D721Med (cell line): ENCODE results near the gene KCNK15.
"Not testable (repeated sequence)": the region's sequence is repeated elsewhere in the genome, so short reads cannot be mapped to it uniquely, and the experiment has no call there.

Experiments used
- DNase-seq: peaks from one replicate; pipeline ENCODE4 v3.0.0; 2011; ENCODE audit warnings: low spot score; ENCODE audit not compliant: insufficient read length
- FAIRE-seq: peaks from 2 replicates; lab custom pipeline; 2011; peaks lifted over from hg19 to GRCh38; lab: Jason Lieb, UNC
- CTCF ChIP-seq: IDR thresholded peaks from 2 replicates; pipeline ENCODE4 v1.5.1; 2012; ENCODE audit warnings: mild to moderate bottlenecking, control low read depth; ENCODE audit not compliant: insufficient read depth; ENCODE audit errors: missing control alignments

KCNK15 gene

GRCh38 chr20:44759595-44759994, 13.9 kb downstream of the KCNK15 start:
- TF ChIP-seq CTCF = no peak
- no peak for DNase-seq
- FAIRE-seq = no peak

GRCh38 chr20:44761423-44761822, 15.8 kb downstream of the KCNK15 start:
- no peak for TF ChIP-seq CTCF
- DNase-seq = no peak
- FAIRE-seq = no peak

- no peak for TF ChIP-seq CTCF
- DNase-seq = no peak
- no peak for FAIRE-seq
These were observed 16.9 kb downstream of the KCNK15 start for GRCh38 chr20:44762466-44763140.

GRCh38 chr20:44763798-44764197, 18.1 kb downstream of the KCNK15 start:
- DNase-seq, FAIRE-seq: not testable (repeated sequence)

- TF ChIP-seq CTCF = no peak
- DNase-seq = no peak
- no peak for FAIRE-seq
These were observed 19.4 kb downstream of the KCNK15 start for GRCh38 chr20:44765091-44765490.

GRCh38 chr20:44765701-44766347, 20.2 kb downstream of the KCNK15 start:
- no peak for TF ChIP-seq CTCF
- DNase-seq (no peak), FAIRE-seq (no peak)

- DNase-seq (no peak), FAIRE-seq (no peak)
- no peak for TF ChIP-seq CTCF
These were observed 22.6 kb downstream of the KCNK15 start for GRCh38 chr20:44768256-44768655.
